Activated CD4-positive, alpha-beta T cell treated with anti-CD3 and anti-CD28 coated beads, Interleukin-2, amount 50 U/mL, for 48 hours (primary cell): ENCODE measurements around the gene AMBRA1.

ENCODE experiments used
- DNase-seq, 2 experiments: peaks; one replicate each; pipeline ENCODE4 v3.0.0-alpha.2; 2020

AMBRA1 gene

DNA sequence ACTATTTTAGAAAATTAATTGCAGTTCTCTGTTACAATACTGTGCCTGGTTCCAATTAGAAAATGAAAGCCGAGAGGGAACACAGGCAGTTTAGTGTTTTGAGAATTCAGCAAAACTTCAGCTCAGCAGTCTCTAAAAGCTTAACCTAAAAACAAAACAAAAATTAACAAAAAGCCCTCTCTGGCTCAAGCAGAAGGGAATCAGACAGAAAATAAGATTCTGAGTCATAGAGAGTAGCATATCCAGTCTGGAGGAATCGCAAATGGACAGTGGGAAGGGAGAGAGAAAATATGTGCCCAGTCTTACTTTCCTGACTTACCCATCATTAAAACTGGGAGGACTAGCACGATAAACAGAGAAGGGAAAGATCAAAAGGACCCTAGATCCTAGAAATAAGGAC is 164.1 kb downstream of the AMBRA1 start:
- no peak for DNase-seq

DNA sequence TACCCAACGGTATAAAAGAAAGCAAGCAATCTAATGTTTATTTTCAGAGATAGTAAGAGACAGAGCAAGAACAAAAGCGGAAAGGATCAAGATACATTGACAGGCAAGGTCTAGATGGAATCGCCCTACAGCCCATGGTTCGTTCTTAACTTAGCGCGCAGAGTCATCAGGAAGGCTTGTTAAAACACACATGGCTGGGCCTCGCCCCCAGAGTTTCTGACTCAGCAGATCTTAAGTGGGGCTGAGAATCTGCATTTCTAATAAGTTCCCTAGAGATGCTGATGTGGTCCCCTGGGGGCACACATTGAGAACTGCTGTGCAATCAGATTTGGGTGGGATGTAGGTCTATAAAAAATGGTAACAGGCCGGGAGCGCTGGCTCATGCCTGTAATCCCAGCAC is 166.5 kb downstream of the AMBRA1 start:
- DNase-seq: no peak

DNA sequence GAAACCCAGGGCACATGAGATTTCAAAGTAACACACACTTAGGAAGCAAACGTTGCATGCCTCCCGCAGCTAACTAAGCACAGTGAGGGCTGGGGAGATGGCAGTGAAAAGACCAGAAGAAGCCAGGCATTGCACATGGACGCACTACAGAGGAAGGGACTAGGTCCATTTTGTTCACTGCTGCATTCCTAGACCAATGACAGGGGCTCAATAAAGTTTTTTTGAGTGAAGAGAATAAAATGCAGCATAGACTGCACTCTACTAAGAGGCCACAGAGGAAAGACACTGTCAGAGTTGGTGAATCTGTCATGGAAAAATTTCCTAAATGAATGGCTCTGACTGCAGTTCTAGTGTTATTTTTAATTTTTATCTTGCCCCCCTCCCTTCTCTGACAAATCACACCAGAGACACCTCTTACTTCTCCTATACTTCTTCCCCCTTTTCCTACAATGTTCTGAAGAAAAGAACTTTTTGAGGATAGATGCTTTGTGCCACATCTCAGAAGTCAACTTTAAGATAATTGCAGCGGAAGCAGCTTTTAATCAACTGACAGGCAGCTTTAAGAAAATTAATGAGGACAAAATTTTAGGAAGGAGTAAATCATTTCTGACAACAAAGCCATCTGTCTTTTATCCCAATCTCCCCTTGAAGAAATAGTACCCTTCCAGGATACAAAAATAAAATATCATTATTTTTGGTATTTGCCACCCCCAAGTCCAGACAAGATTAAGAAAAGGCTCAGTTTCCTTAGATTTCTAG is 167.4 kb downstream of the AMBRA1 start:
- DNase-seq: no peak

GRCh38 chr11:46422588-46422987 is 171.2 kb downstream of the AMBRA1 start:
- DNase-seq: no peak

DNA sequence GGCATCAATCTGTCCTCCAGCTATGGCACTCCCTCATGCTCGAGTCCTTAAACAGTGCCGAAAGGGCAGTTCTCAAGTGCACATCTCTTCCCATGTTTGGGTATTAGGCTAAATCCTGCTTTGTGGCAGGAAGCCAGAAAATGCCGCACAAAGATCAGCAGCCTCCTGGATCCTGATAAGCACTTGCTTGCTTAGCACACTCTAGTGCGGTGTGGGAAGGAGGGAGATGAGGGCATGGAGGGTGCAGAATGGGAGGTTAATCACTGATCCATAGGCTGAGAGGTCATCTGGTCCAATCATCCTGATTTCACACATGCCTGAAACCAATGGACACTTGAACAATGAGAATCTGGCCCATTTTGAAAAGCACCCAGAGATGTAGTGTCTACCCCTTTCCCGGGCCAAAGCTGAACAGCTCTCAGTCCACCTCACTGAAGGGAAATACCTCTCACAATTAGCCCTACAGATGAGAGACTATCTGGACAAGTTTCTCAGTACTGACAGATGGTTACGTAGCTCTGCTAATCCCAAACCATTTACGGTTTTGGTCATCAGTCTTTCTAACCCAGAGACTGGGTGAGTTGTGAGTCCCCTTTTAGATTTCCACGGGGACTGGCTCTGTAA is 172.5 kb downstream of the AMBRA1 start:
- DNase-seq: no peak

GRCh38 chr11:46420513-46420912 is 173.3 kb downstream of the AMBRA1 start:
- DNase-seq: no peak

DNA sequence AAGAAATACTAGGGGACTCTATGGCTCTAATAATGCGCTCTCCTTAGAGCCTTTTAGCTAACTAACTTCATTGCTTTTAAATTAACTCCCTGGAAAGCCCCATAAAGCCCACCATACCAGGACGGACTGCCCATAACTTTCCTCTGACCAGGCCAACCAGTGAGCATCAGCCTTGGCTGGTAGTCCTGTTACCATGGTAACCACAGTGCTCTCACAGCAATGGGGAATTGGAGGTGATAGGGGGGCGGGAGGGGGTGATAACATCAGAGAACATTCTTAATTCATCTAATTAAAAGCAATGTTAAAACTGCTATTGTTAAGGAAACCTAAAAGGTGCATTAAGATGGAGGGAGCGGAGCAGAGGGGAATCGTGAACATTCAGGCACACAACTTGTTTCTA is 175.1 kb downstream of the AMBRA1 start:
- no peak for DNase-seq

DNA sequence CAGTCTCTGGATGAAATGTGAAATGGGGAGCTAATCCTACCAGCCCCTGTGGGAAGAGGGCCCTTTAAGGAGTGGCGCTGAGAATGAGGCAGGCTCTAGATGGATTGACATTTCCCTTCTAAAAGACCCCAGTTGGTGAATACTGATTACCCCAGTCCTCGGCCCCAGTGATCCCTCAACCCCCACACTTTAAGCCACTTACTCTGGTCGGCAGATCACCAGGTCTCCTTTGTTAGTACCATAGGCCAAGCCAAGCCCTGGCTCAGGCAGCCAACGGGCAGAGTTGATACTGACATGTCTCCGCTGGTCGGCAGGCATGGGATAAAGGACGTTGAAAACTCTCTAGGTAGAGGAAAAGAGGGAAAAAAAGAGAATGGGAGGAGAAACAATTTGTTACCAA is 176.1 kb downstream of the AMBRA1 start:
- DNase-seq: no peak

GRCh38 chr11:46414879-46415278 is 178.9 kb downstream of the AMBRA1 start:
- DNase-seq: no peak

DNA sequence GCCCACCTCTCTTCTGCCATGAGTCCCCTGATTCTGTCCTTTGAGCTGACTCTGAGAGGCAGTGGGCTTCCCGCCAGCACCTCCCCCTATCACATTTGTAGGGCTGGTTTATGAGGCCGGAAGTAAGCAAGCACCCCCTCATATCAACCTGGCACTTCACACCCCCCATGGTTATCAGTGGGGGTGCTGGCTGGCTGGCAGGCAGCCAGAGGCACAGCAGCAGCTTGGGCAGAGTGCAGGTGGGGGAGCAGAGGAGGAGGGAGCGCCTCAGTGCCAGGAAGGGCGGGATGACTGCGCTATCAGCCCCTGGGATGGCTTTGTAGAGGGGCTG is 179.4 kb downstream of the AMBRA1 start:
- DNase-seq: no peak

GRCh38 chr11:46413760-46414465 is 179.9 kb downstream of the AMBRA1 start:
- DNase-seq: no peak

- no peak for DNase-seq
Measured at GRCh38 chr11:46410021-46410420, 183.8 kb downstream of the AMBRA1 start.

GRCh38 chr11:46408407-46408986 is 185.3 kb downstream of the AMBRA1 start:
- no peak for DNase-seq

- DNase-seq: no peak
Measured at GRCh38 chr11:46407635-46408034, 186.2 kb downstream of the AMBRA1 start.

GRCh38 chr11:46404476-46405017 is 189.3 kb downstream of the AMBRA1 start:
- DNase-seq: no peak

GRCh38 chr11:46402957-46403902 is 190.6 kb downstream of the AMBRA1 start:
- DNase-seq: no peak

GRCh38 chr11:46397526-46397925 is 196.3 kb downstream of the AMBRA1 start:
- DNase-seq: no peak

GRCh38 chr11:46393759-46394158 is 200.1 kb downstream of the AMBRA1 start:
- no peak for DNase-seq

DNA sequence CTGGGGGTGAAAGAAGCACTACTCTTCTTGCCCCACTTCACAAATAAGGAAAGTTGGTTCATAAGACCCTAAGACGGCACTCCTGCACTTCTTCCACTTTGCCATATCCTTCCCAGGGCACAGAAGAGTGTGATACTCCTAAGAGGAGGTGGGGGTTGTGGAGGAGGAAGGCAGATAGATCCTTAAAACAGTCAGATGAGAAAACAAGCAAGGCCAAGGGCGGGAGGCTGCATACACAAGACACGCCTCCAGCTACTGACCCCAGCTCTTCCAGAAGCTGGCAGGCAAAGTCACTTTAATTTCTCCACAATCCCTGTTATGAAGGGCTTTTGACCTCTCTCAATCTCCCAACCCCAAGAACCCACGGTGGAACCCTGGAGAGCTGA is 200.6 kb downstream of the AMBRA1 start:
- DNase-seq: no peak

GRCh38 chr11:46392421-46393230 is 201.2 kb downstream of the AMBRA1 start:
- DNase-seq: peak; percentile 79 to 82
